Head of caudate nucleus (tissue), 42 donors: ENCODE data around the gene KLHL35.
A peak's percentile ranks its signal among the peaks of the same experiment; 100 is the strongest.

Source experiments
- DNase-seq, 42 donors: peaks; one replicate each; pipeline versions ENCODE4 v3.0.0 to v3.0.0-alpha.2; 2020 to 2021; ENCODE audit warnings: mixed read lengths in 7 of 42
- intact Hi-C: fragments of 100-400 bp; cut with DNase I; formaldehyde crosslinking; loops from one replicate; pipeline ENCODE4 v1.15.0; 2022

The KLHL35 gene

DNA sequence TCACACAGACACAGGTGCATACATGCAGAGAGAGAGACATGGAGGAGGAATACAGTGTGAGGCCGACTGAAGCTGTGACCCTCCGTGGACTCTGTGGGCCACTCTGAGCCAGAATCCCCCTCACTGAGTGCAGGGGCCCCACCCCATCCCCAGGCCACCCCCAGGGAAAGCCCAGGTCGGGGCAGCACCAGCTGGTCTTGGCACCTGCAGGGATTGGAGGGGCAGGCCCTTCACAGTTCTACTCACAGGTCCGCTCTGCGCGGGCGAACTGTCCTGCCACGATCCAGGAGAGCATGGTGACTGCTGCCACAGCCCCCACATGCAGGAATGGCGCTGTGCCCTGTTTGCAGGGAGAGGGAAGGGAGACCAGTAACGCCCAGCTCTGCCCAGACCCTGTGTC, 16.3 kb upstream of the KLHL35 start:
- intact Hi-C loops = no loop called here

DNA sequence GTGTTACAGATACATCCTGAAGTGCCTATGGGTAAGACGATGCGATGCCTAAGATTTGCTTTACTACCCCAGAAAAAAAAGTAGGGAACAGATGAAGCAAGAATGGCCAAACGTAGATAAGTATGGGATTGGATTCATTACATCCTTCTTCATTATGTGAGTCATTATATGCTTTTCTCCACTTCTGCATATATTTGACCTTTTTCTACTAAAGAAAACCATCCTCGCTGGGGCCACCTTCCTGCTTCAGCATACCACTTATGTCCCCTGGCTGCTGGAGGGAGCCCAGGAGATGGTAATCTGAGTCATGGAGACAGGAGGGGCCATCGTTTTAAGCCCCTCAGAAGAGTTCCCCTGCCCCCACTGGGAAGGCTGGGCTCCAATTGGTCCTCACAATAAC, 14.4 kb upstream of the KLHL35 start:
- DNase-seq = no peak
- intact Hi-C loops = no loop called here

More for the DNA sequence above, 16.3 kb upstream of the KLHL35 start:
- DNase-seq = no peak

DNA sequence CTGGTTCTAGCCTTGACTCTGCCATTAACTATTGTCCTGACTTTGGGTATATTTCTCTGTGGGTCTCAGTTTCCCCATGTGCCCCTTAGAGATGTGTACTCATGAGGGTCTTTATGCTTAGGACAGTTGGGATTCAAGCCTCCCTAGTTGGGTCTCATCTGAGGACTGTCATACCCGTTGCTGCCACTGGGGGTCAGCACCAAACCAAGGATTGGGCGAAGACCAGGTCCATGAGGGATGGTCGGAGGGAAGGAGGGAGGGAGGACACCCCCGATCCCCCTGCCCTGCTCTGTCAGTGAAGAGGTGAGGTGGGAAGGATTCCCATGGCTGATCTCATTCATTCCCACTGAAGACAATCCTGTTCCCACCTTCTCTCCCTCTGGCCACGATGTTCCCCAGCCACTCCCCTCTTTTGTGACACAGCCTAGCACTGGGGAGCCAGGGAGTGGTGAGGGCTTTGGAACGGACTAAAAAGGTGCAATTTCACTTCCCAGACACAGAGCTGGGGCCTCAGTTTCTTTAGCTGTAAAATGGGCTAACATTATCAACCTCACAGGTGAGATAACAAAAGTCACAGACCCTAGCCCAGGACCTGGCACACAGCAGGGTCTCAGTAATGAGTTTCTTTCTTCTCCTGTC, 12.4 kb upstream of the KLHL35 start:
- peak; percentile 37 to 93 (median 83) for DNase-seq
- intact Hi-C loops = loop anchor here (2.0 kb wide), 1 partner anchor 87 kb away; no protein-coding TSS in a partner anchor

DNA sequence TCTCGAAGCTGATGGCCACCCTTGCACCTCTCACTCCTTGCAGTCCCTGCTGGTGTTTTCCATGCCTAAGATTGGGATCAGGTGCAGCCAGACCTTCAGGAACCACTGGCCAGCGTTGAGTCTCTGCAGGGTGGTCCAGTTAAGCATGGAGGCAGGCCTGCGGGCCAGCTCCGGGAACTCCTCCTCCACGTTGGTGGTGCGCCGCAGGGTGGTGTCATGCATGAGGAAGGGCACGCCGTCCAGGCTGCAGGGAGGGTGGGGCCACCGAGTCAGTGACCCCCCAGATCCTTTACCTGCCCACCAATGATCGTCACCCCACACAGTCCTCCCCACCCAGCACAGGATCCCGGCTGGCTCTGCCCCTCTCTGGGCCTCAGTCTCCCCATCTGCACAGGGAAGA, 10.0 kb upstream of the KLHL35 start:
- DNase-seq = no peak
- intact Hi-C loops = no loop called here

DNA sequence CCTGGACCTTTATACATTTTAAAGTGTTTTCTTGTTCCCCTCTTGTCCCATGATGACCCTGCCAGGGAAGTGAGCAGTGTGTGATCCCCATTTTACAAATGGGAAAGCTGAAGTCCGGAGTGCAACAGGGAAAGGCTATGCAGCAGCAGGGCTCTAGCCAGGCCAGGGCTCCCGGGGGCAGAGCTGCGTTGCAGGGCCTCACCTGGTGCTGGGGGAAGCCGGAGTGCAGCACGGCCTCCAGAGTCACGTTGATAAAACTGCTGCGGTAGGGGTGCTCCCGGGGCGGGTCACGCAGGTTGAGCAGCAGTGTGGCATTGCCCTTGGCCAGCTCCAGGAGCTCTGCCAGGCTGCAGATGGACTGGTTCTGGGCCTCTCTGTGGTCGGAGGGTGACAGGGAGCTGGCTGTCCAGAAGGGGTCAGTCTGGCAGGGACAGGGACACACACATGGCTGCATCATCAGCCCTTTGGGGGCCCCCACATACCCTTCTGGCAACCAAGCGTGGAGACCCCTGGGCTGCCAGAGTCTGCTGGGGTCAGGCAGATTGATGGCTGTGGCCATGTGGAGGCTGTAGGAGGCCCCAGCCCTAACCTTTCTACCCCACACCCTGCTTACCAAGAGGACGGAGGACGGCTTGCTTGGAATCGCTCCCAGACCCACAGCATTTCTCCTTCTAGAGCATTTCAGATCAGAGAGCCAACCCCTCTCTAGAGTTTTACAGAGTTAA, 9.3 kb upstream of the KLHL35 start:
- intact Hi-C loops = no loop called here

DNA sequence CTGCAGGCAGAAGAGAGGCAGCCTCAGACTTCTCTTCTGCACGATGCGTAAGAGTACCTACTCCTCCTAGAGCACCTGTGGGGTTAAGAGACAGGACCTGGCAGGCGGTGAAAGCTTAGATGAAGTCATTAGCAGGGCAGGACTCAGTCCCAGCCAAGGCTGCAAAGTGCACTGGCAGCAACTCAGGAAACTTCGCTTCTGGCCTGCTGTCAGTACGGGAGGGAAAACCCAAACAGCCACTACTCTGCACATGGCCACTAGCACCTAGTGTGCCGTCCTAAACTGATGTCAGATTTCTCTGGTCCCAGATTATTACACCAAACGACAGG, 8.8 kb upstream of the KLHL35 start:
- no peak for DNase-seq
- intact Hi-C loops = no loop called here

More for the DNA sequence above, 9.3 kb upstream of the KLHL35 start:
- no peak for DNase-seq

DNA sequence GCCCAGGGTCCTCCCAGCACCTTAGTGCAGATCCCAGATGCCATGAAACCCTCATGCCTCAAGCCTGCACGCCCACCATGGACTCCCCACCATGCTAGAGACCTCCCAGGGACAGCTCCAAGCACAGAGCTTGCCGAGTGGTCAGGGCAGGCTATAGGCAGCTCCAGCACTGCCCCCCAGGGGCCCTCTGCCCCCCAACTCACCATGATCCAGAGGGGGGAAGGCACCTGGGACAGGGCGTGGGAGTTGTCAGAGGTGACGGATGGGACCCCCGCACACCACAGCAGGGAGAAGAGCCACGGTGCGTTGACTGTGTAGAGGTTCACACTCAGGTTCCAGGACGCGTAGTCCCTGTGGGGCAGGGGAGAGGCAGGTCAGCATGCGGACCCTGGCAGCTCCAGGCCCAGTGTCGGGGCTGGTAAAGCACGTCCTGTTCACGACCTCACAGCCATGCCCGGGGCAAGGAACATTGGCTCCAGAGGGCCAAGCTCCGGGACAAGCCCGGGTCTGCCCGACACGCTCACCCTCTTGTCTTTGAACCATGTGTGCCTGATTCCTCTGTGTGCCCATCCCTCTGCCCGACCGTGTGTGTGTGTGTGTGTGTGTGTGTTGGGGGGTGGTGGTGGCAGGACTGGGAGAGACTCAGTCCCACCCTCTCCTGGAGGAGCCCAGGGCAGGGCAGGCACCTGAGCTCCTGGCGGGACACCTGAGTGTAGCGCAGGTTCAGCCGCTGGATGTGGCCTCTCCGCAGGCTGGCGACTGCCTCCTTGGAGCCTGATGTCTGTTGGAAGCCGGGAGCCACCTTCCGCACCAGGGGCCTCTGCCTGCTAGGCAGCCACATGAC, 8.2 kb upstream of the KLHL35 start:
- intact Hi-C loops = no loop called here
- no peak for DNase-seq

DNA sequence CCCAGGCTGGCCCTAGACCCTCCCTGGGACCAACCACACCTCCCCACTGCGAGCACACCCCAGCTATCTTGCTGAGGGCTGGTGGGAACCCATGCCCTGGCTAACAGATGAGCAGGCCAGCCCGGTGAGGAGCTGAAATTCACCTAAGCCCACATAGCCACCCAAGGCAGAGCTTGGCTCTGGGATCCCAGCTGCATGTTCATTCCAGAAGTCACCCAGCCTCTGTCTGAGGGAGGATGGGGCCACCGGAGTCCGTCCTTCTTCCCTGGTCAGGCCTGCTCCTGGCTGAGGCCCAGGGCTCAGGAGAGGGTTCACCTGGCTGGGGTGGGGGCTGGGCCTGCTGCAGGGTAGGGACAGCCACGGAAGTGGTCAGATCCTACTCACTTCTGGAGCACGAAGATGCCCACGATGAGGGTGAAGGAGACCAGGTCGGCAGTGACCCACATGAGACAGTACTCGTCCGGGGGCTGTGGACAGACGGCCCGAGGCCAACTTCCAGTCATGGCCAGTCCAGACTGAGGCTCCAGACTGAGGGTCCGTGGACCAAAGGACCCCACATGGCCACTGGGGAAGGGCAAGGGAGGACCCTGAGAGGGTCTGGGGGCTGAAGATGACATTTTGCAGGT, 6.6 kb upstream of the KLHL35 start:
- intact Hi-C loops = no loop called here
- no peak for DNase-seq

DNA sequence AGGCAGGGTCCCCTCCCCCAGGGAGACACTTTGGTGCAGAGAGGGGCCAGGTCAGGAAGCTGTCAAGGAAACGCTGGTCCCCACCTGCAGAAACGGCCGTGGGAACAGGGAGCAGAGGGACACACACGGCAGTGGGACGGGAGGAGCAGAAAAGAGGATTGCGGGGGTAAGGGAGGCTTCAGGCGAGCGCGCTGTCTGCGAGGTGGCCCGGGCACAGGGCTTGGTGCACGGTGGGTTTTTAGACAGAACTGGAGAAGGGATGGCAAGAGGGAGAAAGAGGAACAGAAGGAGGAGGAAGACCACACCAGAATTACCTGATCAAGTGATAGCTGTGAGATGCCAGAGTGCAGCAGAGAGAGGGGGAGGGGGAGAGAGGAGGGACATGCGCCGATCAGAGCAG, 6.0 kb upstream of the KLHL35 start:
- DNase-seq = no peak
- intact Hi-C loops = no loop called here

DNA sequence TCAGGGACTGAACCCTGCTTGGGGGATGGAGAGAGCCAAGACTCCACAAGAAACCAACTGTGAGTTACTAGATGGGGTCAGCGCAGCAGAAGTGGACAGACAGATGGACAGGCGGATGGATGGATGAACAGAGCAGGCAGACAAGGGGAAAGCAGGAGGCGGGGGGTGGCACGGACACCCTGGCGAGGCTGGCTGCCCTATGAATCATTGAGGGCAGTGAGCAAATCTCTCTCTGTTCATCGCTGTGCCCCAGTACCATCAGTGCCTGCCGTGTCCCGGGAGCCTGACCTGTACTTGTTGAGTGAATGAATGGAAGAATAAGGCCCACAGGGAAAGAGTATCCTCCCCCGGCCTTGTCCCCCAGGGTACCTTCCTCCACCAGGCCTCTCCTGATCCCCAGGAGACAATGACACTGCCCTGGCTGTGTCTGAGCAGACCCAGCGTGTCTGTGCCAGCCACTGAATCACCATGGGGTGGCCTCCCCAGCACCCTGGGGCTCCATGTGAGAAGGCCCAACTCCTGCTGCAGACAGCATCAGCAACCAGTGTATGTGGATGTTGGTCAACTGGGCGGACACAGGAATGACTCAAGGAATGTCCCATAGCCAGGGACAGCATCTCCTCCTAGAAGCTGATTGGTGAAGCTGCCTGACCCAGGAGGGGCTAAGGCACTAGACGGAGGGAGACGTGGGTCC, 5.1 kb upstream of the KLHL35 start:
- intact Hi-C loops = no loop called here
- DNase-seq = no peak

DNA sequence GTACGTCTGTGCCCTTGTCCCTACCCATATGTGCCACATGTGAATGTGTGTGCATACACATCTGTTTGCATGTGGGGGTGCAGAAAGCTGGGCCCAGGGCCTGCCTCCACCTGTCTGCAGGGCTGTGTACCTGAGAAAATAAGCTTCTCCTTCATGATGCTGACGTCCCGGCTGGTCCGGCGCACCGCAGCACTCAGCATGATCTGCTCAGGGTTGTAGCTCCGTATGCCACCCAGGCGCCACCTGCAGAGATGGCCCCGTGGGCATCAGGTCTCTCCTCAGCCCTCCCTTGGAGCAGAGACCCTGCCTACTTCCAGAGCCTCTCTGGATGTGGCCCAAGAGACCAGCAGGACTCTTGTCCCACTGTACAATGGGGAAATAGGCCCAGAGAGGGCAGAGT, 3.8 kb upstream of the KLHL35 start:
- DNase-seq = no peak
- intact Hi-C loops = no loop called here

DNA sequence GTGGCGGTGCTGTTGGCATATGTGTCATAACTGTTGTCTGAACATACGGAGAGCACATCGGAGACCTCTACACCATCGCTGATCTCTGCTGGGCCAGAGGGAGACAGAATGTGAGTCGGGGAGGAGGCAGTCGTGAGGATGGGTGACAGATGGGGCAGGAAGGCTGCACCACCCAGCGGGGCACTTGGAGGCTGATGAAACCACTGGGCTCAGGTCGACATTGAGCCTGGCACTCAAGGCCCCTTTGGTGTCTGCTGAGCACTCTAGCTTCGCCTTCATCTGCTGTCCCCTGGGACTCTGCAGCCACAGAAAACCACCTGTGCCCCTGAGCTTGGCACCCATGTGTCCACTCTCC, 2.5 kb upstream of the KLHL35 start:
- intact Hi-C loops = no loop called here

DNA sequence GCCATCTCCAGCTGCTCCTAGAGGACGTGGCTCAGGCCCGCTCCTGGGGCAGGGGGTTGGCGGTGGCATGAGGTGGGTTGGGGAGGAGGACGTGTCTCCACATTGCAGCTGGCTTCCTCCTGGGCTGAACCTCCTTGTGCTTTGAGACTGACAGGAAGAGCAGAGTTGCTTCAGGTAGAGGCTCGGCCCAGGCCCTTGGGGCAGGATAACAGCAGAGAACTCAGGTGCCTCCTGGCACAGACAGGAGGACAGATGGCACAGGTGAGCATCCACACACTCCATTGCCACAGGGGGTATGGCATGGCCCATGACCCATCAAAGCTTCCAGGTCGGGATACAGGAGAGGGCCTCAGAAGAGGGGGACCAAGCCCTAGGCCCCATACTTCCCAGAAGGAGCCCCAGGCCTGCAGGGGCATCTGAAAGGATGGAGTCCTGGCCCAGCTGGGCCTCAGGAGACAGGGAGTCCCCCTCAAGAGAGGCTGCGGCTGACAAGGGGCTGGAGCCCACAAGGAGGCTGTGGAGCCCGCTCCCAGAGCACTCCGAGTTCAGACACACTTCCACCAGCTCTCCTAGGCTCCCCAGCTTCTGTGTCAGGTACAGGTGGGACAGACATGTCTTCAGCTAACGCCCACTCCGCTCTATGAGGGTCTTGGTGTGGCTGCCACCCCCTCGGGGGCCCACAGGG, 2.0 kb upstream of the KLHL35 start:
- DNase-seq = no peak
- intact Hi-C loops = no loop called here

More for the DNA sequence above, 2.5 kb upstream of the KLHL35 start:
- DNase-seq = no peak

DNA sequence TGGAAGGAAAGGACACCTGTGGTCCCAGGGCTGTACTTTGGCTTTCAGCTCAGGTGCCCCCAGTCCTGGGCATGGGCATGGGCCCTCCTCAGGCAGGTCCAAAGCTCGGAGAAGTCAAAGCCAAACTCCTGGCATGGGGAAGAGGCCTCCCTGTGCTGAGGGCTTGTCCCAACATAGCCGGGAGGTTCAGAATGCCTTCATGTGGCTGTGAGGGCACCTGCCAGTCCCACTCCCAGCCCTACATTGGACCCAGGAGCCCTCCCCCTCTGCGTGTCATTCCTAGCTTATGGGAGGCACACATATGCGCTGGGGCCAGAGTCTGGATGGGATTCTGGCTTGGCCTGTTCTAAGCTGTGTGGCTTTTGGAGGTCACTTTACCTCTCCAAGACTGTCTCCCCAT, 1.0 kb upstream of the KLHL35 start:
- DNase-seq = no peak
- intact Hi-C loops = no loop called here

DNA sequence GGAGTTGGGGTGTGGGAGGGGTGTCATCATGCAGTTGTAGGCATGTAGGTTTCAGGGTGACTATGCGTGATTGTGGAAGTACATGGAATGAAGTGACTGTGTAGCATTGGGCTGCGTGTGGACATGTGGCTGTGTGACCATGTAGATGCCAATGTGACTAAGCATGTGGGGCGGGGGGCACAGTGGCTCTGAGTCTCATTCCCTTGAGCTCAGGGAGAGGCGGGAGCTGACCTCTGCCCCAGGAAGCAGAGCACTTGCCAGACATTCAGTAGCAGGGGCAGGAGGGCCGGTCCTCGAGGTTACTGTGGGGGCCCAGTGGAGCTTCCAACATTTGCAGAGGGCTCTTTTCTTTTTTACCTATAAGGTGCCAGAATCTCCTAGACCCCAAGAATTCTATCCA, 440 bp upstream of the KLHL35 start:
- DNase-seq = no peak

DNA sequence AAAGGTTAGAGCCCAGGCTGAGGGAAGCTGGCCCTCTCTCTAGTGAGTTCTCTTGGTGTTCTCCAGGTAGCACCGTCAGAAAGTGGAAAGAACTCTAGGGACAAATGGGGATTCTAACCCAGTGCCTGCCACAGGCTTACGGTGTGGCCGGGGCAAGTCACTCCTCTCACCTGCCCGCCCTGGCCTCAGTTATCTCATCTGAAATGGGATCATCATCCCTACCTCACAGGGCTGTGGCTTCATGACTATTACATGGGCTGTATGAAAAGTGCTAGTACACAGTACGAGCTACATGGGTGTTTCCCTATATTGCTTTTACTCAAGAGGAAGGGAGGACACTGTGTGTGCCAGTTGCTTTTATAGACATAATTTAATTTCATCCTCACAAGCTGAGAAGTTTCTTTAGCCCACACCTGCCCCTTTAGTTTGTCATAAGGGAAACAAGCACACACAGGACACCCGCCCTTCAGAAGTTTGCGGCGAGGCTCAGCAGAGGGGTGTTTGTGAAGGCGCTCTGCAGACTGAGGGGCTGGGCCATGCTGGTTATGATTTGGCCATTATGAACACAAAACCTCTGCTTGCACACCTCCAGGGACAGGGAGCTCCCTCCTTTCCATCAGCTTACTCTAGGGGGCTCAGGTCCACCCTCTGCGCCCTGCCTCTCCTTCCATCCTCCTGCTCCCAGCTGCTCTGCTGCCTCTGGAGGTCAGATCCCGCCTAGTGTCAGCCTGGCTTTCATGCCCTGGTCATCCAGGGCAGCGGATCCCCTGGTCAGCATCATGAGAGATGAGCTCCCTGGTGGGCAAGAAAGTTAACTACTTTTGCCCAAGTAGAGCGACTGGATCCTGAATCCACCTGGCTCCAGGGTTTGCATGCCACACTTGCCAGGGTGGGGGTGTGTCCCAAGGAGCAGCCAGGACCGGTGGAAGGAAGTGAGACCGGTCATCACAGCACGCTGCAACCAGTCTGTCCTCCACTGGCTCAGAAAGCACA, 1.2 kb downstream of the KLHL35 start:
- intact Hi-C loops = no loop called here
- peak in 2 of 42 donors; percentile 17 to 55 for DNase-seq

More for the DNA sequence above, 440 bp upstream of the KLHL35 start:
- intact Hi-C loops = no loop called here

DNA sequence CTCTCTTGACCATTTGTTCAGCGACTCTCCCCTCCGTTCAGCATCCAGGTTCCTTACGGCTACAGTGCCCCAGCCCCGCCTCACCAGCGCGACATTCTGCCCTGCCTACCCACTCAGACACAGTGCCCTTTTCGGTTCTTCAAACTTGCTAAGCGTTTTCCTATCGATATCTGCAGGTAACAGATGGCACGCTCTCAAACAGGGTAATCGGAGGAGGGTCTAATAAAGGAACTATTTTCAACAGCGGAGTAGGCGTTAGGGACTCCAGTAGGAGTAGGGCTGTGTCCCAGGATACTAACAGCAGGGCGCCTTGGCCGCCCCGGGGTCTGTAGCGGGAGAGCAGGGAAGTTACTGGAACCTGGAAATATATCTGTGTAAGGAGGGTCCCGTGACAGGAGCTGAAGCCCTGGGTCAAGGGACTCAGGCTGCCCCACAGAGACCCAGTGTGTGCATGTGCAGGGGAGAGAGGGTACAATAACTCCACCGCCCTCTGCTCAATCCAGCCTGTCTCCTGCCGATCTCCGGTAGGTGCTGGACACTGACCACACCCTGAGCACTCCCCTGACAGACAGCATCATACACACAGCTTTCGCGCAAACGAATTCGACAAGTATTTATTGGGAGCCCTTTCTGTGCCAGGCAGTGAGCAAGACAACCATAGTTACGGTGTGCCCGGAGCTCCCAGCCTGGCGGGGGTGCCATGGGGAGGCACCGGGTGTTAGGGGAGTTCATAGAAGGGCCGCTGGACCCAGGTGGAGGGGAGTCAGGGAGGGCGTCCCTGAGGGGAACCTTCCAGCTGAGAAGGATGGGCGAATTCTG, 2.1 kb downstream of the KLHL35 start:
- peak in 1 of 42 donors; percentile 23 for DNase-seq
- intact Hi-C loops = no loop called here
